Astrocyte of the spinal cord (primary cell): ENCODE results near the gene TENM4.

Experiments used
- DNase-seq: peaks from one replicate; pipeline ENCODE4 v3.0.0; 2011; ENCODE audit warnings: low read depth, low spot score
- H3K4me3 ChIP-seq: 2 replicates; pipeline ENCODE4 v1.5.1; 2011; ENCODE audit warnings: low read depth, mild to moderate bottlenecking, low read length, moderate library complexity
- in situ Hi-C: cut with HindIII; loops from 2 replicates; pipeline ENCODE4 v1.10.0; 2017; ENCODE audit warnings: low sequenced_read_pairs
- TF ChIP-seq, protein P1 (sequence below): IDR thresholded peaks from 2 replicates; pipeline ENCODE4 v1.5.1; 2012; ENCODE audit warnings: low read depth, mild to moderate bottlenecking, low read length, inconsistent platforms

TENM4 gene

DNA sequence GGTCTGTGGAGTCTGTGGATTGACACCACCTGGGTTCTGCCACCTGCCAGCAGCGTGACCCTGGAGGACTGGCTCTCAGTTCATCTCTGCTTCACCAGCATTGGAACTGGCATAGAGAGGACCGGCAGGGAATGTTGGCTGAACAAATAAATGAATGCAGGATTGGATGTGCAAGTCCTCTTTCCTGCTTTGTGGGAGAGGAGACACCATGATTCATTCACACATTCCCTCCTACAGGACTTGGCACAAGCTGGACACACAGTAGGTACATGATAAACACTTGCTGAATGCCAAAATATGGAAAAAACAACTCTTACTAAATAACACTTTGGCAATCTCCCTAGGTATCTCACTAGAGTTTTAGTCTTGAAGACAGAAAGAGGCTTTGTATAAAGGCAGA, 749.6 kb downstream of the TENM4 start:
- TF ChIP-seq, protein P1, sequence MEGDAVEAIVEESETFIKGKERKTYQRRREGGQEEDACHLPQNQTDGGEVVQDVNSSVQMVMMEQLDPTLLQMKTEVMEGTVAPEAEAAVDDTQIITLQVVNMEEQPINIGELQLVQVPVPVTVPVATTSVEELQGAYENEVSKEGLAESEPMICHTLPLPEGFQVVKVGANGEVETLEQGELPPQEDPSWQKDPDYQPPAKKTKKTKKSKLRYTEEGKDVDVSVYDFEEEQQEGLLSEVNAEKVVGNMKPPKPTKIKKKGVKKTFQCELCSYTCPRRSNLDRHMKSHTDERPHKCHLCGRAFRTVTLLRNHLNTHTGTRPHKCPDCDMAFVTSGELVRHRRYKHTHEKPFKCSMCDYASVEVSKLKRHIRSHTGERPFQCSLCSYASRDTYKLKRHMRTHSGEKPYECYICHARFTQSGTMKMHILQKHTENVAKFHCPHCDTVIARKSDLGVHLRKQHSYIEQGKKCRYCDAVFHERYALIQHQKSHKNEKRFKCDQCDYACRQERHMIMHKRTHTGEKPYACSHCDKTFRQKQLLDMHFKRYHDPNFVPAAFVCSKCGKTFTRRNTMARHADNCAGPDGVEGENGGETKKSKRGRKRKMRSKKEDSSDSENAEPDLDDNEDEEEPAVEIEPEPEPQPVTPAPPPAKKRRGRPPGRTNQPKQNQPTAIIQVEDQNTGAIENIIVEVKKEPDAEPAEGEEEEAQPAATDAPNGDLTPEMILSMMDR: no peak
- in situ Hi-C loops: no loop called here
- DNase-seq: no peak
- no peak overlapping the region for H3K4me3 ChIP-seq

DNA sequence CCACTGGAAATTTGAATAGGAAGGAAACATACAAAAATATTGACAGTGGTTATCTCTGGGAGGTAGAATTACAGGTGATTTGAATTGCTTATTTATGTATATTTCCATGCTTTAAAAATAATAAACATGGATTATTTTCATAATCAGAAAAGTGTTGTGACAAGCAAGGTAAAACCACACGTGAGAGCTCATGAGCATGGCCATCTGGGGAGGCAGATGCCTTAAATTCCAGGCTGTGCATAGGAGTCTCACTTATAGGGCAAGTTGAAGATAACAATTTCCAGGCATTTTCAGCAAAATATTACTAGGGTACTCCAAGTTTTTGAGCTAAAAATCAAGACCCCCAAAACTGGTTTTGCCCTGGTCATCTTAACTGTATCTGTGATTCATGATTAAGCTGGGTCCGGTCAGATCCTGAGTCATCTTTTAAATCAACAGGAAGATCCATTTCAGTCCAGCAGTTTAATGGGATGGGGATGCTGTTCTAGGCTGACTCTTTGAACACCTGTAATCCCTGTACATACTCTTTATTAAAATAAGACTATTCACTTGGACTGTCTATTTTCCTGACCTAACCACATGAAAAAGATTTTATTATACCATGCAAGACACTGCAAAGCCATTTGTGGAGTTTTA, 750.4 kb downstream of the TENM4 start:
- TF ChIP-seq, protein P1: no peak
- DNase-seq: peak; percentile 31
- in situ Hi-C loops: no loop called here
- no peak overlapping the region for H3K4me3 ChIP-seq

DNA sequence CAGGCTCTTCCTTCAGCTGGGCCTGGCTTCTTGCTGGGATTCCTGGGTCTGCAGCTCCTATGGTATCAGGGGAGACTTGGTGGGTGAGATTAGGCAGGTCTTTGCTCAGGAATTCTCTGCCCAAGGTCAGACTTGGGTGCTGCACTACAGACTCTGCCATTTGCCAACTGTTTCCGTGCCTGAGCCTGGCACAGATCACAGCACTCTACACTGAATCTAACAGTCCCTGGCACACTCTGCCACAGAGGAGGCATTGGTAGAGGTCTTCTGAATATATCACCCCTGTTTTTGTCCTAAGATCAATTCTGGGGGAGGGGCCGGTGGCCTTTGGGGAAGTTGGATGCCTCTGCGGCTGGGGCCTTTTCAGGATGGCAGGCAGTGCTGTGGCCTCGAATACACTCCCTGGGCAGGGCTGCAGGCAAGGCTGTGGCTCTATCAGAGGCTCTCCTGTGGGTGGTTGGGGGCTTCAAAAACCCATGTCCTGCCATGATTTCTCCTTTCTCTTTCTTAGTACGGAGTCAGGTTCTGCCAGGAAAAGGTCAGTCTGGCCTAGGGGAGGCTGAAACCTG, 751.2 kb downstream of the TENM4 start:
- no peak for DNase-seq
- H3K4me3 ChIP-seq: no peak overlapping the region
- in situ Hi-C loops: no loop called here
- TF ChIP-seq, protein P1: no peak

DNA sequence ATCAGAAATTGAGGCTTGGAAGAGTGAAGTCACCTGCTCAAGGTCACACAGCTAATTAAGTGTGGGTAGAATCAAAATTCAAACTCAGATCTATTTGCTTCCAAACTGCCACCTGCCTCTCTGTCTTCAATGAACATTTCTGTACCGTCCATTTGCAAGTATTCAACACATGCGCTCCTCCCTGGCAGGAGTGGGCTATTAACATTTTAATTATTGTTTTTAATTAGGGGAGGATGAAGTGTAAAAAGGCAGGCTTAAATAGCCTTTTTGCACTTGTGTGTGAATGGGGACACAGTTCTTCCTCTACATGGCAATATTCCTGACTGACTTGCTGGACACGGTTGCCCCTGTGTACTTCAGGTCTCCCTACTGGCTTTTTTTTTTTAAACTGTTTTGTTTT, 751.7 kb downstream of the TENM4 start:
- TF ChIP-seq, protein P1: no peak
- no peak overlapping the region for H3K4me3 ChIP-seq
- DNase-seq: no peak
- in situ Hi-C loops: no loop called here

DNA sequence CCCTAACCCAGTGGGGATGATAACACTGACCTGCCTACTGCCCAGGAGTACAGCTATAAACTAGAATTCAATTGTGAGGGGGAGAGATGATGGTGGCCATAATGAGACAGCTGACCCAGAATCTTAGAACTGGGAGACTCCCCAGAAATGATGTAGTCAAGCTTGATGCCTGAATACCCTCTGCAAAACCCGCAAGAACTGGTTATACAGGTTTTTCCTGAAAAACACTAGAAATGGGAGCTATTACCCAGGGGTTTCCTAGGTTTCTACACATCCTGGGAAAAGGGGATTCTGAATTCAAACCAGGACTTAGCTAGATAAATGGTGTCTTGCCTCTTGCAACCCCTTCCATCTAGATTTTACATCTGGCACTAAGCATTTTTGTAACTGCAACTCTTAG, 752.4 kb downstream of the TENM4 start:
- TF ChIP-seq, protein P1: no peak
- in situ Hi-C loops: no loop called here
- no peak overlapping the region for H3K4me3 ChIP-seq
- DNase-seq: no peak

DNA sequence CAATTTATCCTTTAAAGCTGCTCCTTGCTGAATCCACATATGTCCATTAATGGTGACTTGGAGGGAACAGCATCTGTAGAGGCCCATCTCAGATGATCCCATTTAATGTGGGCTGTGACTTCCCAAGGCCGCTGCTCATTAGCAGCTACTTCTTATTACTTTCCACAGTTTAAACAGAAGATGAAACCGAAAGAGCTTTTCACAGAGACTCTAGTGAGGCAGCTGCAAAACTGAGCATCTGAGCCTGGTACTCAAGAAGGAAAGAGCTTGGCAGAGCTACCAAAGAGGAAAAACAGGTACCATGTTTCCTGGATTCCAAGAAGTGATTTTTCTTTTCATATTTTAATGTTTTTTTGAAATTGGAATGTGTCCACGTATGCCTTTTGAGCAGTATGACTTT, 755.7 kb downstream of the TENM4 start:
- TF ChIP-seq, protein P1: no peak
- no peak for DNase-seq
- no peak overlapping the region for H3K4me3 ChIP-seq
- in situ Hi-C loops: no loop called here
